GM23338 (cell line): ENCODE results near the gene KCNQ1OT1. TPM values are rescaled to one million over a fixed set of nuclear protein-coding genes. Genes with fewer than 3 reads are reported as not detected.

ENCODE experiments used
- ATAC-seq: fragments of 200-7000 bp; cut with Tn5 transposase; 3 replicates; pipeline ENCODE4 v1.9.1; 2020
- DNase-seq: peaks from one replicate; pipeline ENCODE4 v3.0.0-alpha.2; 2015; ENCODE audit warnings: low spot score
- H2AFZ ChIP-seq: fragments of 200-600 bp; sonication (generic); 2 replicates; pipeline ENCODE4 v1.8.0; 2016; ENCODE audit warnings: antibody characterized with exemption, mild to moderate bottlenecking, moderate library complexity
- H3F3A ChIP-seq: fragments of 200-600 bp; sonication (generic); replicated peaks from 2 replicates; pipeline ENCODE4 v1.8.0; 2017; ENCODE audit warnings: antibody characterized with exemption, mixed run types, low read depth
- H3K27ac ChIP-seq: fragments of 200-600 bp; sonication (generic); 2 replicates; pipeline ENCODE4 v1.6.1; 2016; ENCODE audit warnings: low read depth
- H3K27me3 ChIP-seq: fragments of 200-600 bp; sonication (generic); 2 replicates; pipeline ENCODE4 v1.8.0; 2016; ENCODE audit warnings: mild to moderate bottlenecking, mixed run types, moderate library complexity; ENCODE audit not compliant: insufficient read depth
- H3K36me3 ChIP-seq: fragments of 200-600 bp; sonication (generic); 2 replicates; pipeline ENCODE4 v1.8.0; 2016; ENCODE audit warnings: mild to moderate bottlenecking; ENCODE audit not compliant: insufficient read depth
- H3K4me1 ChIP-seq: fragments of 200-600 bp; sonication (generic); 2 replicates; pipeline ENCODE4 v1.8.0; 2016; ENCODE audit warnings: mild to moderate bottlenecking, moderate library complexity; ENCODE audit not compliant: insufficient read depth
- H3K4me2 ChIP-seq: fragments of 200-600 bp; sonication (generic); 2 replicates; pipeline ENCODE4 v1.7.1; 2017; ENCODE audit warnings: mixed run types
- H3K4me3 ChIP-seq: fragments of 200-600 bp; sonication (generic); 2 replicates; pipeline ENCODE4 v1.6.1; 2016; ENCODE audit warnings: mixed run types
- H3K79me2 ChIP-seq: fragments of 200-600 bp; sonication (generic); replicated peaks from 2 replicates; pipeline ENCODE4 v1.8.0; 2017; ENCODE audit warnings: mild to moderate bottlenecking; ENCODE audit not compliant: insufficient read depth
- H3K9me2 ChIP-seq: fragments of 200-600 bp; sonication (generic); 2 replicates; pipeline ENCODE4 v1.8.0; 2017; ENCODE audit not compliant: insufficient read depth
- H4K20me1 ChIP-seq: fragments of 200-600 bp; sonication (generic); replicated peaks from 2 replicates; pipeline ENCODE4 v1.8.0; 2017; ENCODE audit warnings: mild to moderate bottlenecking; ENCODE audit not compliant: insufficient read depth
- H3K27ac Mint-ChIP-seq: 2 replicates; pipeline ENCODE4 v1.8.0; 2020; ENCODE audit warnings: inconsistent platforms, mild to moderate bottlenecking, moderate library complexity, mixed read lengths
- H3K27me3 Mint-ChIP-seq: 3 replicates; pipeline ENCODE4 v1.8.0; 2022; ENCODE audit warnings: low read depth, mild to moderate bottlenecking, moderate library complexity, mixed read lengths, inconsistent platforms; ENCODE audit not compliant: insufficient read depth, poor library complexity
- H3K36me3 Mint-ChIP-seq: 3 replicates; pipeline ENCODE4 v1.8.0; 2021; ENCODE audit warnings: low read depth, mild to moderate bottlenecking, inconsistent platforms, moderate library complexity, mixed read lengths
- H3K4me1 Mint-ChIP-seq: 3 replicates; pipeline ENCODE4 v1.8.0; 2020; ENCODE audit warnings: mild to moderate bottlenecking, inconsistent platforms, mixed read lengths
- H3K4me3 Mint-ChIP-seq: 3 replicates; pipeline ENCODE4 v1.8.0; 2021; ENCODE audit warnings: moderate library complexity, mild to moderate bottlenecking, inconsistent platforms, mixed read lengths
- H3K9me3 Mint-ChIP-seq: 3 replicates; pipeline ENCODE4 v1.8.0; 2020; ENCODE audit warnings: moderate library complexity, mild to moderate bottlenecking, inconsistent platforms, mixed read lengths
- EZH2 ChIP-seq: fragments of 200-600 bp; sonication (generic); IDR thresholded peaks from one replicate; pipeline ENCODE4 v1.8.0; 2017; ENCODE audit warnings: antibody characterized with exemption, mild to moderate bottlenecking, low read depth; ENCODE audit not compliant: unreplicated experiment
- EZH2phosphoT487 ChIP-seq: fragments of 200-600 bp; sonication (generic); IDR thresholded peaks from one replicate; pipeline ENCODE4 v1.8.1; 2018; ENCODE audit warnings: antibody characterized with exemption; ENCODE audit not compliant: unreplicated experiment
- JUNB ChIP-seq: IDR thresholded peaks from one replicate; pipeline ENCODE4 v1.6.1; 2016; ENCODE audit warnings: antibody characterized with exemption; ENCODE audit not compliant: unreplicated experiment
- NANOG ChIP-seq: IDR thresholded peaks from 2 replicates; pipeline ENCODE4 v1.6.1; 2016; ENCODE audit warnings: antibody characterized with exemption, borderline replicate concordance
- POLR2AphosphoS5 ChIP-seq: IDR thresholded peaks from 2 replicates; pipeline ENCODE4 v1.6.1; 2016; ENCODE audit warnings: antibody characterized with exemption, low read depth
- STAT1 ChIP-seq: IDR thresholded peaks from one replicate; pipeline ENCODE4 v1.6.1; 2016; ENCODE audit warnings: antibody characterized with exemption; ENCODE audit not compliant: unreplicated experiment
- ZNF114 ChIP-seq: fragments of 250-450 bp; sonication (Bioruptor Pico); IDR thresholded peaks from 2 replicates; pipeline ENCODE4 v1.5.0; 2020; ENCODE audit warnings: mild to moderate bottlenecking, moderate library complexity
- polyA plus RNA-seq: library from polyadenylated mRNA; unstranded; fragments of >200 nt; fragmentation: Nextera tagmentation; extraction: Ambion mirVana; gene quantifications from 2 replicates; pipeline ENCODE4 v1.2.1, GENCODE V29; 2016
- total RNA-seq: library from RNA; depleted of rRNA; stranded (reverse); fragments of >200 nt; shearing (Covaris generic); gene quantifications from 2 replicates; pipeline ENCODE4 v1.2.3, GENCODE V29; 2014
- TF ChIP-seq, protein P1 (sequence below): IDR thresholded peaks from 2 replicates; pipeline ENCODE4 v1.6.1; 2016; ENCODE audit warnings: antibody characterized with exemption
- TF ChIP-seq, protein P2 (sequence below), 2 experiments: fragments of 200-600 bp in 1 of 2; sonication (generic) in 1 of 2; conservative IDR thresholded peaks; 2 replicates each; pipeline versions ENCODE4 v1.5.1 to v1.6.1; 2016 to 2017; ENCODE audit warnings: antibody characterized with exemption in 2 of 2, low read depth in 2 of 2, mild to moderate bottlenecking in 2 of 2, moderate library complexity in 1 of 2
- TF ChIP-seq, protein P3 (sequence below): IDR thresholded peaks from one replicate; pipeline ENCODE4 v1.6.1; 2018; ENCODE audit warnings: antibody characterized with exemption; ENCODE audit not compliant: unreplicated experiment

Gene KCNQ1OT1
- total and polyA plus RNA-seq, 2 experiments from 2014 or later: 1.5 to 4.2 TPM

GRCh38 chr11:2578929-2579270 lies 120.9 kb downstream of the KCNQ1OT1 start:
- Histone ChIP-seq H2AFZ (no peak overlapping the region), H3F3A (no peaks in the 10 kb centered on the region), H3K4me1 (no peaks in the 10 kb centered on the region), H3K27me3 (peaks cover 9% of the 10 kb centered on the region), H3K9me2 (no peaks in the 10 kb centered on the region), H3K79me2 (no peaks in the 10 kb centered on the region), H4K20me1 (no peaks in the 10 kb centered on the region), H3K27ac (no peak overlapping the region), H3K4me2 (no peak overlapping the region), H3K36me3 (no peaks in the 10 kb centered on the region), H3K4me3 (no peak overlapping the region)
- H3K27me3 Mint-ChIP-seq: peaks cover 46% of the 10 kb centered on the region
- TF ChIP-seq EZH2phosphoT487 (no peak), EZH2 (no peak), JUNB (no peak), NANOG (no peak), ZNF114 (CRISPR knock-in tag) (no peak), POLR2AphosphoS5 (no peak), STAT1 (no peak)
- TF ChIP-seq, protein P1, sequence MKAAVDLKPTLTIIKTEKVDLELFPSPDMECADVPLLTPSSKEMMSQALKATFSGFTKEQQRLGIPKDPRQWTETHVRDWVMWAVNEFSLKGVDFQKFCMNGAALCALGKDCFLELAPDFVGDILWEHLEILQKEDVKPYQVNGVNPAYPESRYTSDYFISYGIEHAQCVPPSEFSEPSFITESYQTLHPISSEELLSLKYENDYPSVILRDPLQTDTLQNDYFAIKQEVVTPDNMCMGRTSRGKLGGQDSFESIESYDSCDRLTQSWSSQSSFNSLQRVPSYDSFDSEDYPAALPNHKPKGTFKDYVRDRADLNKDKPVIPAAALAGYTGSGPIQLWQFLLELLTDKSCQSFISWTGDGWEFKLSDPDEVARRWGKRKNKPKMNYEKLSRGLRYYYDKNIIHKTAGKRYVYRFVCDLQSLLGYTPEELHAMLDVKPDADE: no peak
- TF ChIP-seq, protein P2, sequence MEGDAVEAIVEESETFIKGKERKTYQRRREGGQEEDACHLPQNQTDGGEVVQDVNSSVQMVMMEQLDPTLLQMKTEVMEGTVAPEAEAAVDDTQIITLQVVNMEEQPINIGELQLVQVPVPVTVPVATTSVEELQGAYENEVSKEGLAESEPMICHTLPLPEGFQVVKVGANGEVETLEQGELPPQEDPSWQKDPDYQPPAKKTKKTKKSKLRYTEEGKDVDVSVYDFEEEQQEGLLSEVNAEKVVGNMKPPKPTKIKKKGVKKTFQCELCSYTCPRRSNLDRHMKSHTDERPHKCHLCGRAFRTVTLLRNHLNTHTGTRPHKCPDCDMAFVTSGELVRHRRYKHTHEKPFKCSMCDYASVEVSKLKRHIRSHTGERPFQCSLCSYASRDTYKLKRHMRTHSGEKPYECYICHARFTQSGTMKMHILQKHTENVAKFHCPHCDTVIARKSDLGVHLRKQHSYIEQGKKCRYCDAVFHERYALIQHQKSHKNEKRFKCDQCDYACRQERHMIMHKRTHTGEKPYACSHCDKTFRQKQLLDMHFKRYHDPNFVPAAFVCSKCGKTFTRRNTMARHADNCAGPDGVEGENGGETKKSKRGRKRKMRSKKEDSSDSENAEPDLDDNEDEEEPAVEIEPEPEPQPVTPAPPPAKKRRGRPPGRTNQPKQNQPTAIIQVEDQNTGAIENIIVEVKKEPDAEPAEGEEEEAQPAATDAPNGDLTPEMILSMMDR (conservative IDR thresholded peaks at IDR 0.05; ENCODE audit: low read depth in 2 of 2): no peak
- TF ChIP-seq, protein P3, sequence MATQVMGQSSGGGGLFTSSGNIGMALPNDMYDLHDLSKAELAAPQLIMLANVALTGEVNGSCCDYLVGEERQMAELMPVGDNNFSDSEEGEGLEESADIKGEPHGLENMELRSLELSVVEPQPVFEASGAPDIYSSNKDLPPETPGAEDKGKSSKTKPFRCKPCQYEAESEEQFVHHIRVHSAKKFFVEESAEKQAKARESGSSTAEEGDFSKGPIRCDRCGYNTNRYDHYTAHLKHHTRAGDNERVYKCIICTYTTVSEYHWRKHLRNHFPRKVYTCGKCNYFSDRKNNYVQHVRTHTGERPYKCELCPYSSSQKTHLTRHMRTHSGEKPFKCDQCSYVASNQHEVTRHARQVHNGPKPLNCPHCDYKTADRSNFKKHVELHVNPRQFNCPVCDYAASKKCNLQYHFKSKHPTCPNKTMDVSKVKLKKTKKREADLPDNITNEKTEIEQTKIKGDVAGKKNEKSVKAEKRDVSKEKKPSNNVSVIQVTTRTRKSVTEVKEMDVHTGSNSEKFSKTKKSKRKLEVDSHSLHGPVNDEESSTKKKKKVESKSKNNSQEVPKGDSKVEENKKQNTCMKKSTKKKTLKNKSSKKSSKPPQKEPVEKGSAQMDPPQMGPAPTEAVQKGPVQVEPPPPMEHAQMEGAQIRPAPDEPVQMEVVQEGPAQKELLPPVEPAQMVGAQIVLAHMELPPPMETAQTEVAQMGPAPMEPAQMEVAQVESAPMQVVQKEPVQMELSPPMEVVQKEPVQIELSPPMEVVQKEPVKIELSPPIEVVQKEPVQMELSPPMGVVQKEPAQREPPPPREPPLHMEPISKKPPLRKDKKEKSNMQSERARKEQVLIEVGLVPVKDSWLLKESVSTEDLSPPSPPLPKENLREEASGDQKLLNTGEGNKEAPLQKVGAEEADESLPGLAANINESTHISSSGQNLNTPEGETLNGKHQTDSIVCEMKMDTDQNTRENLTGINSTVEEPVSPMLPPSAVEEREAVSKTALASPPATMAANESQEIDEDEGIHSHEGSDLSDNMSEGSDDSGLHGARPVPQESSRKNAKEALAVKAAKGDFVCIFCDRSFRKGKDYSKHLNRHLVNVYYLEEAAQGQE: no peak
- DNase-seq: no peak
- no peak overlapping the region for H3K4me3 Mint-ChIP-seq
- no peak for ATAC-seq
- no peaks in the 10 kb centered on the region for H3K36me3 Mint-ChIP-seq
- H3K27ac Mint-ChIP-seq: no peak overlapping the region
- peaks cover 4% of the 10 kb centered on the region; the same call in 2 of the 3 replicates for H3K4me1 Mint-ChIP-seq
- no peaks in the 10 kb centered on the region for H3K9me3 Mint-ChIP-seq
